ENCODE data around the gene CRYGC. TPM values are rescaled to one million over a fixed set of nuclear protein-coding genes. Genes with fewer than 3 reads are reported as not detected.

The CRYGC gene
- total RNA-seq, 2 experiments from 2014 or later = not detected

GRCh38 chr2:208098267-208098666 lies 31.4 kb downstream of the CRYGC start:
- no peak overlapping the region for H3K27ac Mint-ChIP-seq
- POLR2A ChIA-PET = no interaction called here
- no peaks in the 10 kb centered on the region for H3K9me3 Mint-ChIP-seq
- DNase-seq = no peak
- H3K4me3 Mint-ChIP-seq = no peak overlapping the region
- H3K36me3 Mint-ChIP-seq (ENCODE audit: low read depth) = no peaks in the 10 kb centered on the region
- CTCF ChIA-PET = no interaction called here
- H3K27me3 Mint-ChIP-seq = no peaks in the 10 kb centered on the region
- H3K4me1 Mint-ChIP-seq = peaks cover 29% of the 10 kb centered on the region

DNA sequence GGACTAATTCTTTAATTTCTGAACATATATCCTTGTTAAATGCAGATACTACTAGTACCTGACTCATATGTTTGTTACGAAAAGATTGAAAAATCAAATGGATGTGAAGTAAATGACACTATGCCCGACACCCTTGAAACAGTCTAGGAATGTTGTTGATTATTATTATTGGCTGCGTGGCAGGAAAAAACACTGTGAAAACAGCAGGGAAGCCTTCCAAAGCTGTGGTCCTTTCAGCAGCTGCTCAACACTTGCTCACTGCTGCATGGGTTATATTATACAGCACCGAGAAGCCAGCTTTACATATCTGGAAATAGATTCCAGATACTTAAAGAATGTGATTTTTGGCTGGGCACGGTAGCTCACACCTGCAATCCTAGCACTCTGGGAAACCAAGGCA lies 31.8 kb downstream of the CRYGC start:
- no peak for DNase-seq
- Mint-ChIP-seq H3K4me3 (no peak overlapping the region), H3K27me3 (no peaks in the 10 kb centered on the region), H3K9me3 (no peaks in the 10 kb centered on the region), H3K4me1 (peaks cover 29% of the 10 kb centered on the region), H3K27ac (no peak overlapping the region), H3K36me3 (ENCODE audit: low read depth) (no peaks in the 10 kb centered on the region)
- ChIA-PET CTCF (no interaction called here), POLR2A (no interaction called here)

DNA sequence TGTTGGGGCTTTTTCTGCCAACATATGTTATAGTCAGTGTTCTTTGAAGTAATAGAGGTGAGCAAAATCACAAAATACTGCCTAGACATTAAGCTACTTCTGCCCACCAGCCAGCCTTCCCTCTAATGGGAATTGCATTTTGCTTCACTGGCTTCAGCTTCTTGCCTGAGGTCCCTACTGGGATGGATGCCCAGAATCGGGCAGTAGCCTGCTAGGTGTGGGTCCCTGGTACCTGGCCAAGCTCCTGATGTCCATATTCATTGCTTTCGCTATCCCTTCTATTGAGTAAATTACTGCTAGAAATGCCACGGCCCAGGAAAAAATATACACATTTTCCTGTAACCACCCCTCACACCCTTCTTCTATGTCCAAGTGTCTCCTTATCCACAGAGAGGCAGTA lies 32.3 kb downstream of the CRYGC start:
- no peak for DNase-seq
- Mint-ChIP-seq H3K9me3 (no peaks in the 10 kb centered on the region), H3K27me3 (no peaks in the 10 kb centered on the region), H3K36me3 (ENCODE audit: low read depth) (no peaks in the 10 kb centered on the region), H3K27ac (no peak overlapping the region), H3K4me1 (peaks cover 28% of the 10 kb centered on the region), H3K4me3 (no peak overlapping the region)
- ChIA-PET POLR2A (no interaction called here), CTCF (no interaction called here)

DNA sequence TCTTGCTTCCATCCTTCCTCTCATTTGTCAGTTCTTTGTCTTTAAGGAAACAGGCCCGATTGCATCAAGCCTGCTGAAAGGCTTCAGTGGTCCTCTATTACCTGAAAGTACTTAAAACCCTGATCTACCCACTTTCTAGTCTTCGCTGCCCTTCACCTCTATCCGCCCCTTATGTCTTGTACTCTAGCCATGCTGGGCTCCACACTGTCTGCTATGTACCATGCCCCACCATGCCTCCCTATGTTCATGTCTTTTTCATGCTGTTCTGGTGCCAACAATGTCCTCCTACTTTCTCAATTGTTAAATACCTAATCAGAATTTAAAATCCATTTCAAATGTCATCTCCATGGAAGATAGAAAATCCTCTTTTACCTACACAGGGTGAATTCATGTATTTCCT lies 33.5 kb downstream of the CRYGC start:
- H3K4me3 Mint-ChIP-seq = no peak overlapping the region
- ChIA-PET CTCF (no interaction called here), POLR2A (no interaction called here)
- DNase-seq = no peak
- no peak overlapping the region for H3K27ac Mint-ChIP-seq
- H3K9me3 Mint-ChIP-seq = no peaks in the 10 kb centered on the region
- no peaks in the 10 kb centered on the region for H3K27me3 Mint-ChIP-seq
- H3K4me1 Mint-ChIP-seq = peaks cover 18% of the 10 kb centered on the region
- H3K36me3 Mint-ChIP-seq (ENCODE audit: low read depth) = no peaks in the 10 kb centered on the region

- H3K9me3 Mint-ChIP-seq = no peaks in the 10 kb centered on the region
- no peak overlapping the region for H3K27ac Mint-ChIP-seq
- H3K27me3 Mint-ChIP-seq = no peaks in the 10 kb centered on the region
- H3K4me1 Mint-ChIP-seq = no peaks in the 10 kb centered on the region
- ChIA-PET CTCF (interaction anchor here (0.6 kb wide), 1 partner anchor 70 kb away, joined by 3 read pairs; the partner anchor contains the start of gene CRYGA), POLR2A (no interaction called here)
- H3K36me3 Mint-ChIP-seq (ENCODE audit: low read depth) = no peaks in the 10 kb centered on the region
- no peak overlapping the region for H3K4me3 Mint-ChIP-seq
- no peak for DNase-seq
Measured at GRCh38 chr2:208093128-208093527, 36.5 kb downstream of the CRYGC start.

GRCh38 chr2:208092093-208092832 lies 37.4 kb downstream of the CRYGC start:
- Mint-ChIP-seq H3K27ac (no peak overlapping the region), H3K36me3 (ENCODE audit: low read depth) (no peaks in the 10 kb centered on the region), H3K4me1 (no peaks in the 10 kb centered on the region), H3K27me3 (no peaks in the 10 kb centered on the region), H3K9me3 (no peaks in the 10 kb centered on the region), H3K4me3 (no peak overlapping the region)
- CTCF ChIA-PET = no interaction called here
- DNase-seq = no peak
- POLR2A ChIA-PET = no interaction called here

DNA sequence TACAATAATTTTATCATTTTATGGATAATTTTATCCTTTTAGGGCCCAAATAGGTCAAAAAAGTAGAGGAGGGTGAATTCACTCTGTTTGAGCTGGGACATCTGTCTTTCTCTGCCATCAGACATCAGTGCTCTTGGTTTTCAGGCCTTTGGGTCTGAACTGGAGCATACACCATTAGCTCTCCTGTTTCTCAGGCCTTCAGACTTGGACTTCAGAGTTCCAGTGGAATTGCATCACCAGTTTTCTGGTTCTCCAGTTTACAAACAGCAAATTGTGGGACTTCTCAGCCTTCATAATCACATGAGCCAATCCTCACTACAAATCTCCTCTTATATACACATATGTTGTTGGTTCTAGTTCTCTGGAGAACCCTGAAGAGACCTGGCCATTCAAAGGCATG lies 39.2 kb downstream of the CRYGC start:
- DNase-seq = no peak
- Mint-ChIP-seq H3K27ac (no peak overlapping the region), H3K4me1 (no peaks in the 10 kb centered on the region), H3K4me3 (no peak overlapping the region), H3K36me3 (ENCODE audit: low read depth) (no peaks in the 10 kb centered on the region), H3K27me3 (no peaks in the 10 kb centered on the region), H3K9me3 (no peaks in the 10 kb centered on the region)
- ChIA-PET POLR2A (no interaction called here), CTCF (no interaction called here)

DNA sequence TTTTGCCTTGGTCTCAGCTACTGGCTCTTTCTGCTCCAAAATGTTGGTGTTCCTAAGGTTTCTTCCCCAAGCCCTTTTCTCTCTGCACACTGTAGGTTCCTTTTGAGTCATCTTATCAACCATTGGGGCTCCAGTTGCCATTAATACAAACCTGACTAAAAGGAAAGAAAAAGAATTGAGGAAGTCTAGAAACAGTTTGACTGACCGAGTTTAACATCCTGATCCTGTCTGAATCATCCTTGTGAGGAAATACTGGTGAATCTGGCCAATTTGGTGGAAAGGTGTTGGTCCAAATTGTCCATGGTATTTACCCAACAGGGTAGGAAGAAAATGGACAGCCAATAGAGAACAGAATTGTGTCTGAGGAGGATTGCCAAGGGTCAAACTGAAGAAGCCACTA lies 43.6 kb downstream of the CRYGC start:
- Mint-ChIP-seq H3K4me3 (no peak overlapping the region), H3K4me1 (no peaks in the 10 kb centered on the region), H3K36me3 (ENCODE audit: low read depth) (peaks cover 2% of the 10 kb centered on the region), H3K27ac (no peak overlapping the region), H3K27me3 (peaks cover 15% of the 10 kb centered on the region), H3K9me3 (no peaks in the 10 kb centered on the region)
- POLR2A ChIA-PET = no interaction called here
- CTCF ChIA-PET = no interaction called here
- no peak for DNase-seq

DNA sequence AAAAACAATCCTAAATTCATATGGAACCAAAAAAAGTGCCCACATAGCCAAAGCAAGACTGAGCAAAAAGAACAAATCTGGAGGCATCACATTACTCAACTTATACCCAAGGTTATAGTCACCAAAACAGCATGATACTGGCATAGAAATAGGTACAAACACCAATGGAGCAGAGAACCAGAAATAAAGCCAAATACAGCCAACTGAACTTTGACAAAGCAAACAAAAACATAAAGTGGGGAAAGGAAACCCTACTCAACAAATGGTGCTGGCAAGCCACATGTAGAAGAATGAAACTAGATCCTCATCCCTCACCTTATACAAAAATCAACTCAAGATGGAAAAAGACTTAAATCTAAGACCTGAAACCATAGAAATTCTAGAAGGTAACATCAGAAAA lies 45.8 kb downstream of the CRYGC start:
- Mint-ChIP-seq H3K27me3 (peaks cover 24% of the 10 kb centered on the region), H3K27ac (no peak overlapping the region), H3K4me1 (no peaks in the 10 kb centered on the region), H3K4me3 (no peak overlapping the region), H3K9me3 (no peaks in the 10 kb centered on the region), H3K36me3 (ENCODE audit: low read depth) (peaks cover 2% of the 10 kb centered on the region)
- CTCF ChIA-PET = no interaction called here
- POLR2A ChIA-PET = no interaction called here
- DNase-seq = no peak

Other genes starting within 250 kb of the CRYGC start
- 1 to 10 TPM; 6.7 to 7.7 TPM for gene PLEKHM3, start 104.3 kb downstream of the CRYGC start, total RNA-seq
- not detected for gene CRYGD, start 5.3 kb downstream of the CRYGC start, total RNA-seq
- not detected for gene CRYGB, start 16.3 kb upstream of the CRYGC start, total RNA-seq
- not detected for gene CRYGA, start 33.8 kb upstream of the CRYGC start, total RNA-seq
- not detected for gene C2orf80, start 60.2 kb upstream of the CRYGC start, total RNA-seq
- gene IDH1, start 125.2 kb upstream of the CRYGC start, total RNA-seq = 10 to 100 TPM; 25.1 to 27.3 TPM
- gene PIKFYVE, start 136.4 kb upstream of the CRYGC start, total RNA-seq = 10 to 100 TPM; 32.7 to 34.7 TPM